HG02678 (cell line): ENCODE results near the gene SHROOM3.

Experiments used
- ATAC-seq: cut with Tn5 transposase; IDR thresholded peaks from one replicate; pipeline ENCODE4 v1.9.1; 2021; ENCODE audit warnings: mild to moderate bottlenecking, moderate library complexity; ENCODE audit not compliant: unreplicated experiment

The SHROOM3 gene

DNA sequence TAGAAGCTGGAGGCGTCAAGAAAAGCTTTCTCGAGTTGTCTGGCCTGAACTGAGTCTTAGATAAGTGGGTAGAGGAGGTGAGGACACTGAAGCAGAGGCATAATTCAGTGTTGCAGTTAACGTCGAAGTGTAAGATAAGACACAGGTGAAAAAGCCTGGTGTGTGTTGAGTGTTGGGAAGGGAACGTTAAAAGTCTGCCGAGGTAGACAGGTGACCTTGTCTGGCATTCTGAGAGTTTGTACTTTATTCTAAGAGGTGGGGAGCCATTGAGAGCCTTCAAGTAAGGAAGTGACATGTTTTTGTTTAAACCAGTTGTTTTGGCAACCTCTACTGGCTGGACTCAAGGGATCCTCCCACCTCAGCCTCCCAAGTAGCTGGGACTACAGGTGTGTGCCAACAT lies 219.1 kb downstream of the SHROOM3 start:
- ATAC-seq, result no peak

DNA sequence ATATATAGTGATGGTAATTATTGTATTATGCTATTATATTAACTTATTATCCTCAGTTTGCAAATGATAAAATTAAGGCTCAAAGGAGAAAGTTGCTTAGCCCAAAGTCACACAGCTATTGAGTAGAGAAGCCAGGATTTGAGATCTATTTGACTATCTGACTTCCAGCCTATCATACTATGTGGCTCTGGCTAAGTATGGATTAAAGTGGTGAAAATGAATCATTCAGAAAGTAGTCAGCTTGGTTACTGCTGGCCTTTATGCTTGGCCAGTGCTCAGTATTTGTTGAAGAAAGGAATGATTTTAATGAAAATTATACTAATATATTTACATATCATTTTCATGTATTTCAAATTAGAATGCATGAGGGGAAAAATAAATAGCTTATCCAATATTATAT lies 219.8 kb downstream of the SHROOM3 start:
- no peak for ATAC-seq

DNA sequence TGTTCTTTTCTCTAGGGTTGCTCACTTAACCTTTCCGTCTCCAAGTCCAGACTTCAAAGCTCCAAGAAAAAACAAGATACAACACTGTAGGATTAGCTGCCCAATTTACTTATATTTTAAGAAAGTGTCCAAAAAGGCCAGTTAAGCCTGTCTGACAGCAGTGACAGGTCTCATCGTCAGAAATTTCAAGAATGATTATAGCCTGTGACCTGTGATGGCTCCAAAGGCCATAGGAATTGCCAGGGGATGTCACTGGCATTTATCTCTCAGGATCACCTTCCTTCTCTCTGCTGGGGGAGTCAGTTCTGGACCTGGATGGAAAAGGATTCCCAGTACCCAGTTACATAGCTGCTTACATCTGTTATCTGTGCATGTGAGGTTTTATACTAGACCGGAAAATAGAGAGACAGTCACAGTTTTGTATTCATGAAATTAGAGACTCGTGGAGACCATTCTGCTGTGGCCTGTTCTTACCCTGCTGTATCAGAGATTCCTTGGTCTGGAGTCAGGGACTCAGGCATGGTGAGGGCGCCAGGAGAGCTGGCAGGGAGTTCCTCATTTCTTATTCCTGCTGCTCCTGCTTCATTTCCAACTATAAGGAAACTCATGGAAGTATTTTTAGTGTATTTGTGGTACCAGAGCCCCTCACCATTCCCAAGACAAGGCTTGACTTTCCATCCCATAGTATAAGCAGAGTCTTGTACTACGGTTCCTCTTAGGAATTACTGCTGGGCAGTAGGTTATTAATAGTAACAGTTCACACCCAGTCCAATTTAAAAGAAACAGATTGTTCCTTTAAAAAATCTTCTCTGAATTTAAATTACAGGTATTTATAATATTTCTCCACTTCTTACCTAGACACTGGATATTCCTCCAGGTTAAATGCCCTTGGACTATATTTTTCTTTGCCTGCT lies 220.8 kb downstream of the SHROOM3 start:
- ATAC-seq, result no peak

DNA sequence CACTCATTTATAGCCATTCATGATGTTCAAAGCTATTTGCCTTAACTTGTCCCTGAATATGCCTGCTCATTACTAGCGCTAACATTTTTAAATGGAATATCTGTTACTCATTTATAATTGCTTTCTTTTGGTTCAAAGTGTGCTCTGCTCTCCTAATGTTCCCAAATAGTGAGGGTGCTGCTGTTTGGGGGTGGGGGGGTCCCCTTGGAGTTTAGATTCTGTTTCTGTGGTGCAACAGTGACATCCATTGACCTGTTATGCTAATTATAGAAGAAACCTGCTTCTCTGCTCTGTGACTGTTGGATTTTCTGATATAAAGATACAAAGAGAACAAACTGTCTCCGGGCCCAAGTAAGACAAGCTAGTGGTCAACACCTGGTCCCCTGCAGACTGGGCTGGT lies 222.4 kb downstream of the SHROOM3 start:
- no peak for ATAC-seq

DNA sequence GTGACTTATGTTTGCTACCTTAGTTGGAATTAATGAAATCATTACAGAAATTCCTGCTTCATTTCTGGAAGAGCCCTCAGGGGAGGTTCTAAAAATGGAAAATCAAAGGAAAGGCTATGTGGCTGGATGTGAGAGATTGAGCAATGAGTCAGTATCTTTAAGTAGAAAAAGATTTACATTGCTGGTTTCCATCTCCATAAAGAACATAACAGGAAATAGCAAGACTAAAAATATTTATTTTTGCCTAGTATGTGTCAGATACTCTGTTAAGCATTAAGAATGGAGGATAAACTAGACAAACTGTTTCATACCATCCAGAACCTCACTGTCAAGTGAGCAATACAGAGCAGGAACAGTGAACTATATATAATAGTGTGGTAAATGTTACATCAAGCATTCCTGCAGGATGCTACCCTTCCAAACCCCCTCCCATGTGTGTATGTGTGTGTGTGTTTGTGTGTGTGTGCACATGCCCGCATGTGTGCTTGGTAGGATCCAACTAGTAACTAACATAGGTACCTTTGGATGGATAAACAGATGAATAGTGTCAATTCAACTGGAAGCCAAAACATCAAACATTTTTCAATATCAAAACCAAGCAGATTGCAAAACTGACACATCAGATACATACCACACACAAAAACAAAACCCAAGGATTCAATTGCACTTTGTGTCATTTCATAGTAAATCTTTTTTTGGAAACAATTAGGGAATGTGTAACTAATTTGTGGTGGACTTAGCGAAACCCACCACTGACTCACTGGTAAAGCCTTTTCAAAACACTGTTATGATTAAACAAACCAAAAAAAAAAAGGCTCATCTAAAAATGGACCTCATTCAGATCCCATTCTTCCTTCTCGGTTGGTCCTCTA lies 223.4 kb downstream of the SHROOM3 start:
- no peak for ATAC-seq

DNA sequence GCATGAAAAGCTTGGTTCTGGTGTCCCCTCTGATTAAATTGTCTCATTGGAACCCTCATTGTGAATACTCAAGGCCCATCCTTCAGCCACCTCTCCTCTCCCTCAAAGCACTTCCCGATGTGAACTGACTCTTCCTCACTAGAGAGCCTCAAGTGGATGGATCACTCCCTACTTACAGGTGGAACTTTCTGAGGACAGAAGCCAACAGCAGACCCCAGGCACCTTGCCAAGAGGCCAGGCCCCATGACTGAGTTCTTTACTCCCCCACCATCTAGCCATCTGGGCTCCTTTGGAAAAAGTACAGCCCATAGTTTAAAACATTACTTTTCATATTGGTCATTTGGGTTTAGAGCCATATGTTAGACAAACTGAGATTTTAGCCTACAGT lies 224.1 kb downstream of the SHROOM3 start:
- no peak for ATAC-seq

DNA sequence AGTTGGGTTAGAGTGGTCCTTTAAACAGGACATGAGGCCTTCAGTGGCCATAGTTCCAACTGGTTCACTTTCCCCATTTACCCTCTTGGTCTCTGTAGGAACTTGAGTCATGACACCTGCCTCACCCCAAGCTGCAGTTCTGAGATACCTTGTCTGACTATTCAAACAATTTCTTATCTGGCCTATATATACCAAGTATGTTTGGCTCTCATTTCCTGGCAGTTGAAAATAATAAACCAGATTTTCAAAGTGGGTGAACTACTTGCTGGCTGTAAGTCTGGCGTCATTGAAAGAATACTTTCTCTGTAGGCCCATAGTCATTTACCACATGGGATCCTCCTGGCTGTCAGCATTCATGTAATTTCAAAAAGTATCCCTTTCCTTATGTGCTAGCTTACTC lies 228.8 kb downstream of the SHROOM3 start:
- ATAC-seq, result no peak

DNA sequence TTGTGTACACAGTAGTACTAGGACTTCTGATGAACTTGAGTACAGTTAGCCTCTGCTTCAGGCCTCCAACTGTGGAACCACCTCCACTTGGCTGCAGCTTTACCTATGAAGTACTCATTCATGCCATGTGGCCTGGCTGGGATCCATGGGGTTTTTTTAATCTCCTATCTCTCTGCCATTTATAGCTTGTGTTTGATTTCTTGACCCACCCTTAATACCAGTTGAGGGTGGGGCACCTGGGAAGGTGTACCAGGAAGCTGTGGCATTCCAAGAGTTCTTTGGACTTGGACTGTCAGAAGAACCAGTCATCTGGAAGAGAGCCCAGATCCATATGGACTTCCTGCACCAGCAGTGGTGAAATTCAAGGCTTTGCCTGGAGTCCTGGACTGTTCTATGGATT lies 230.1 kb downstream of the SHROOM3 start:
- ATAC-seq, result no peak

DNA sequence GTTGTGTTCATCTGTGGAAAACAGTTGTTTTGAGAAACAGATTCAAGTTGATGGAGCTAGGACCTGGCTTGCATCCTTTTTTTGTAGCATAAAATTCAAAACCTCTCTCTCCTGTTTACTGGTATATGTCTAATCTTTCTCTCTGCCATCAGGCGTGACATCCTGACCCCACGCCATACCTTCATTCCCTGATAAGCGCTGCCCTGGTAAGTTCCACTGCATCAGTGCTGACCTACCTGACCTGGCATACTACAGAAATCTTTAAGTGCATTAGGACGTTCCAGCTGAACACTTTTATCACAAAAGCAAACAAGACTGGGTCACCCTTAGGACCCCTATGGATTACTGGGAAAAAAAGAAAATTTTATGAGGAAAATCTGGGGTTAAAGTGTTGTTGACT lies 230.7 kb downstream of the SHROOM3 start:
- no peak for ATAC-seq

DNA sequence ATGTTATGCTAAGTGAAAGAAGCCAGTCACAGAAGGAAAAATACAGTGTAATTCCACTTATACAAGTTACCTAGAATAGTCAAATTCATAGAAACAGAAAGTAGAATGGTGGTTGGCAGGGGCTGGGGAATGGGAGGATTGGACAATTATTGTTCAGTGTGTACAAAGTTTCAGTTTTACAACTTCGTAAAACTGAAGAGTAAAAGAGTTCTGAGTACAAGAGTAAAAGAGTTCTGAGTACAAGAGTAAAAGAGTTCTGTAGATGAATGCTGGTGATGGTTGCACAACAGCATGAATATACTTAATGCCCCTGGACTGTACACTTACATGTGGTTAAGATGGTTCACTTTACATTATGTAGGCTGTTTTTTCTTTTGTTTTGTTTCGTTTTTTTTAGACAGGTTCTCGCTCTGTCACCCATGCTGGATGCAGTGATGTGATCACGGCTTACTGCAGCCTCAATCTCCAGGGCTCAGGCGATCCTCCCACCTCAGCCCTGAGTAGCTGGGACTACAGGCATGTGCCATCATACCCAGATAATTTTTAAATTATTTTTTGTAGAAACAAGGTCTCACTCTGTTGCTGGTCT lies 232.0 kb downstream of the SHROOM3 start:
- peak; percentile 60 for ATAC-seq

DNA sequence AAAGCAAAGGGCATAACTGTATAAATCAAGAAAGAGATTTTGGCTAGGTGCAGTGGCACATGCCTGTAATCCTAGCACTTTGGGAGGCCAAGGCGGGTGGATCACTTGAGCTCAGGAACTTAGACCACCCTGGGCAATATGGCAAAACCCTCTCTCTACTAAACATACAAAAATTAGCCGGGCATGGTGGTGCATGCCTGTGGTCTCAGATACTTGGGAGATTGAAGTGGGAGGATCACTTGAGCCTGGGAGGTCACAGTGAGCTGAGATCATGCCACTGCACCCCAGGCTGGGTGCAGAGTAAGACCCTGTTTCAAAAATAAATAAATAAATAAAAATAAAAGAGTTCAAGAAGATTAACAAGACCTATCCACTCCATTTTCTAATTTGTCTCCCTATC lies 235.6 kb downstream of the SHROOM3 start:
- no peak for ATAC-seq

DNA sequence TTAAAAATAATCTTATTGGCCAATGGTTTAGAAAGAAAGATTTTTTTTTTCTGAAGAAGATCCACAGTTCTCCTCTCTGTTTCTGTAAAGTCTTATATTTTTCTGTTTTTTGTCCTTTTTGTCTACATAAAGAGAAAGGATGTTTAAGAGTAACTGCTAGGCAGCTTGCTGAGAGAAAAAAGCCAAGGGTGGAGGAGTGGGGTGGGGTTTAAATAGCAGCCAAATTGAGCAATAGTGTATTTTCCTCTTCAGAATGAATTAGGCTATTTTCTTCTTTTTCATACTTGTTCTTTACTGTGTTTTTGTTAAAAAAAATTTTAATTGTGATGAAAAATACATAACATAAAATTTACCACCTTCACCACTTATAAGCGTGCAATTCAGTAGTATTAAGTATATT lies 238.3 kb downstream of the SHROOM3 start:
- ATAC-seq, result no peak

DNA sequence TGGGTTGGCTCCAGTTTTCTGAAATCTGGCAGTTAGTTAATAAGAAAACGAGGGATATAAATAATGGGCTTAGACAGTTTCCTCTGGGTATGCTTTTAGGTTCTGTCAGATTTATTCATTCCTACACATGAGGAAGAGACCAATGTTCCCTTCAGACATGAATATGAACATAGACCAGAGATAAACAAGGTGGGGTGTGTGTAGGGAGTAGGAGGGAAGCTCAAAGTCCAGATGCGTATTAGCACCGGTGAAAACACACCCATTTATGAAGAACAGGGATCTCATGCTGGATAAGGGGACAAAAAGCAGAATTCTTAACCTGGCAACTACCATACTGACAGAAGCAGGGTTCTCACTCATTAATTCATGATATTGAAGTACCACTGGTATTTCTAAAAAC lies 240.0 kb downstream of the SHROOM3 start:
- ATAC-seq, result no peak

DNA sequence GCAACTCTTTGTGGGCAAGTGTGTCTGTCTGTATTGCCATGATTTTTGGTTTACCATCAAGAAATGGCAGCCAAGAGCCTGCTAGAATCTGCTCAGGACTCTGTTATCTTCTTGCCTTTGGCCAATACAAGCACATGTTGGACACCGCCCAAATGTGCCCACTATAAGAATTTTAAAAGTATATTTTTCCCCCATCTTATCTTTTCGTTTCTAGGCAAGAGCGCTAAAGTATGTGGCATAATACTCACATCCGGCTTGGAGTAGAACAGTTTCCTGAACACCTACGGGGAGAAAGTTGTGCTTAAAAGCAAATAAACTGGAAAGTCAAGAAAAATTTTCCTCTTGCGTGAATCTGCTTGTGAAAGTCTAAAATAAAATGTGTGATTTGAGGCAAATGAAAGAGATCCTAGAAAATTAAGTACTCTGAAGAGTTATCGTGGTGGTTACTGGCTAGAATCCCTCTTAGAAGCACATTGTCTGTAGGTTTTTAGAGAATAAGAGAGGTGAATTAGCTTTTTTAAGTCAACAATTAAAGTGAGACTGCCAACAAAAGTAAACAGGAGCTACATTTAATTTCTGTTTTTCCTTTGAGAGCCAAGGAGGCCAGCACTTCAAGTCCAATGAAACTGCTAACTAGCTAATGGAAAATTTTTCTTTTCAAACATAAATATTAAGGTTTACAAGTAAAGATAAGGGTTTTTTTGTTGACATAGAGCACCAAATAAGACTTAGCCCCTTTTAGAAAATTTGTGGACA lies 242.7 kb downstream of the SHROOM3 start:
- ATAC-seq, result no peak

DNA sequence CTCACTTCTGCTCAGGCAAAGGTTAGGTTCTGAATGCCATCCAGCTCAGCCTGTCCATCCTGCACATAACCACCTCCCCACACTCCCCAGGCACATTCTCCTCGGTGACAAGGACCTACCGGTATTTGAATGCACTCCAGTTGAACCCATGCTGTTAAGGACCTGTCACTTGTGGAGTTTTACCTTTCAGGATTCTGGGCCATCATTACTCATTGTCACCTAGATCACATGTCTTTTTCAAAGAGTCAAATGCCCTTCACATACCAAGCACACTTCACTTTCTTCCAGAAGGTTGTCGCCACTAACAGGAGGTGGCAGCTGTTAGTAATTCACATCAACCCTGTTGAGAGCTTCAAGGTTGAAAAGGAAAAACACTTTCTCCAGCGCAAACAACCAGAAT lies 244.7 kb downstream of the SHROOM3 start:
- no peak for ATAC-seq

DNA sequence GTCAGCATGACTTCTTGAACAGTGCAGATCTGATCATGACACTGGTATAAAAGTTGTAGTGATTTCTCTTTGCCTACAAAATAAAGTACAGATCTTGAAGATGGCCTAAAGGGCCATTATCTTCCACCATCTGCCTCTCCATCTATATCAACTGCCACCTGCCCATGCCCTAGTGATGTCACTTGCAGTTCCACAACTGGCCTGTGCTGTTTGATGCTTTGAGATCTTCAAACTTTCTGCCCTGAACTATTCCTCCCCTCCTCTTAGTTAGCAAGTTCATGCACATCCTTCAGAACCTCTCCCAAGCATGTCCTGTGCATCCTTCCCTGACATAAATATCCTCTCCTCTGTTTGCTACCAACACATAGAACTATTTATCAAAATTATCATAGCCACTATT lies 245.9 kb downstream of the SHROOM3 start:
- ATAC-seq, result no peak

DNA sequence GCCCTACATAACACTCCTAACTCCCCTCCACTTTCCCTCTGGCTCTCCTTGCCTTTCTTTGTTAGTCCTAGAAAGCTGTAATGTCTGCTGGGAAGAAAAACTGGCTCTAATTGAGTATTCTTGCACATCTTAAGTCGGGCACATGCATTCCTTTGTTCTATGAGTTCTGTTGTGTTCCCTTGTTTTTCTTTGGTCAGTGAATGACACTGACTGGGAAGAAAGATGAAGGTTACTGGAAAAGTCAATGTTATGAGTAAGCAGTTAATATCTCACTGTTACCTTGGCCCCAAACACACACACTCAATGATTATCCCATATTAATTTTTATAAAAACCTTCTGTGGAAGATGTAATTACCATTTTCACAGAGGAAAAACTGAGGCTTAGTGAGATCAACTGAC lies 247.0 kb downstream of the SHROOM3 start:
- ATAC-seq, result no peak

DNA sequence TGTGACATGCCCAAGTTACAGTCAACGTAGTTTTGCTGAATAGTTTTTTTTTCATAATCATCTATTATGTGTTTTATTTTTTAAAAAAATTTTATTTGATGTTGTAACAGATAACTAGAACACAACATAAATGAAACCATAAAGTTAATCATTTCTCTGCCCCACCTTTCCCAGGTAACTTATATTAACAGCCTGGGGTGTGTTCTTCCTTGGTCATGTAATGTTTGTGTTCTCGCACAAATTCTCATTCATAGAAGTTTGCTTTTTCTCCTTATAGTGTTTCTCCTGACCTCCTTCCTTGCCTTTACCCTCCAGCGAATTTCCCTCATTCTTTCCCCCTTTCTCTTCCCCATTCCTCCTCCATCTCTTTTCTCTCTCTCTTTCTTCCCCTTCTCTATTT lies 248.1 kb downstream of the SHROOM3 start:
- no peak for ATAC-seq

DNA sequence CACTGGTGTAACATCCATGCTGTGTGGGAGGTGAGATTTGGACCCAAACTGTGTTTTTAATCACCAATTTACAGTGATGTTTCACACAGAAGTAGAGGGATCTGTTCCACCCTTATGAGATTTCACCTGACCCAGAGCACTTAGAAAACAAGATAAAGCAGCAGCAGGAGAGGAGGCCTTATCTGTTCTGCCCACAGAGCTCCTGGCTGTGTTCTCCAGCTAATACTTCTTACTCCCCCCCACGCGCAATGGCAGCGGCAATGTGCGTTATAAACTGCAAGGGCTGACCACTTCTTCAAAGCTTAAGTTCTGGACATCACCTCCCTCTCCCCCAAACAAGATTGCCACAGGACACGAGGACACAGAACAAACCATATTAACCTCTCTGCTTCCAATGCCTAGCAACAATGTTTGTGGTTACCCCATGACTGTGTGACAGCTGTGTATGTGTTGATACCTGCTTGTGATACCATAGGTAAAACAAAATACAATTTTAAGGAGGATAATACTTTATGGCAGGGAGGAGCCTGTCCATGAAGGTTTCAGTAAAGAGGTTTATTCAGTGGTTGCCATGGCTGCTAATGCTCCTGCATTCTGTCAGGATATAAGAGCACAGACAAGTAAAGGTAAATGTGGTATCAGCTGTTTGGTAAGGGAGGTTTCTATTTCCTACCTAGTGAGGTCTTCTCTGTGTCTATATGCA lies 252.9 kb downstream of the SHROOM3 start:
- no peak for ATAC-seq

DNA sequence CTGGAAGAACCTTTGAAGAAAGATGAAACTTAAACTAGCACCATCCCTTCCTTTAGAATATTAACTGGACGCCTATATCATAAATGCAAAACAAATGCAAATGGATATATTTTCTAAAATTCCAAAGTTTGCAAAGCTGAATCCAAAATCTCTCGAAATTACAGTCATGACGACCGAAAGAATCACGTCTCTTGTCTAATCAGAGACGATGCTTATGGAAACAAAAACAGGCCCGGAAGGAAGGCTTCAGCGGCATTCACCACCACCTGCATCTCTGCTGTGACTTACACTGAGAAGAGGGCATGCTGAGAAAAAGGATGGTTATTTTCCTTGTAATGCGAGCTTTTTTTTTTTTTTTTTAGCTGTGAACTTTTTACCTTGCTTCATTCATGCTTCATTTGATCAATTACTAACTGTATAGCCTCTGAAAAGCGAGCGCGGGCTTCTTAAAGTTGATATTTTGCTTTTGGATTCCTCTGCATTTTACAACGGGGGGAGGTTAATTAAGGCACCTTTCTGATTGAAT lies 253.7 kb downstream of the SHROOM3 start:
- ATAC-seq, result no peak
